GM21526 (cell line): ENCODE results near the gene TAP1.

Experiments
- ATAC-seq: cut with Tn5 transposase; IDR thresholded peaks from one replicate; pipeline ENCODE4 v1.9.1; 2021; ENCODE audit warnings: moderate library complexity; ENCODE audit not compliant: unreplicated experiment, low FRiP score

Gene TAP1

DNA sequence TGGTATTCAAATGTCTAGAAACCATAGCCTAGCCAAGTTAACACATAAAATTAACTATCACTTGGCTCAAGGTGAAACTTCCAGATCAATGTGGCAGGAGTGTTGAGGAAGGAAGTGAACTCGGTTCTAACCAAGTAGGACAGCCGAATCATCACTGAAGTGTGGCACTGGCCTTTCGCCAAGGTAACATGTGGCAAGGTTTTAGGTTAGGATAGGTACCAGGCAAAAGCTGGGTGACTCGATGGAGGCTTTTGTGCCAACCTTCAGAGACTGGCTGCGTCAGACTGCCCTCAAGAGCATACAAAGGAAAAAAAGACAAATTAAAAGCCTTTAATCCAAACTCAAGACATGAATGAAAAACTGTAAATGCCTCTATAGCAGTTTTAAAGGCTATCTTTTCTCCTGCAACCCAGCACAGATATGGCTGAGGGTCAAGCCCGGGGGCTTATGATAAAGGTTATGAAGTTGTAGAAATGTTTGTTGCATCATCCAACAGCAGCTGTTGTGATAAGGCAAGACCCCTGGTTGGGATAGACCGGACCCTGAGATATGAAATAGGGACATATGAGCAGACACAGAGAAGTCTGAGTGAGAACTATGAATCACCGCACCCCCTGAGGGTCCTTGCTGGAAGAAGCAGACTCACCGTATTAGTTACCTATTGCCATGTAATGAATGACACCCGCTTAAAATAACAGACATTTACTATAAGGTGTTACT, 12.4 kb upstream of the TAP1 start:
- no peak for ATAC-seq

DNA sequence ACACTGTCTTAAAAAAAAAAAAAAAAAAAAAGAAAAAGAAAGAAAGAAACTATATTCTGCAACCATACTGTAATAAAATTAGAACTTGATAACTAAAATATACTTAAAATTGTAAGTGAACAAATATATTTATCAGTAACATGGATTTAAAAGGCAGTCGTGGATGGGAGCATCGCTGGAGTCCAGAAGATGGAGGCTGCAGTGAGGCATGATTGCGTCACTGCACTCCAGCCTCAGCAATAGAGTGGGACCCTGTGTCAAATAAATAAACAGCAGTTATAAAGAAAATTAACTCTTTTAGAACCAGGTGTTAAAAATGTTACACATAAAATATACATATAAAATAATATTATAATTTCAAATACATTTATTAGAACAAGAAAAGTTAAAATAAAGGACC, 9.2 kb upstream of the TAP1 start:
- ATAC-seq: no peak

DNA sequence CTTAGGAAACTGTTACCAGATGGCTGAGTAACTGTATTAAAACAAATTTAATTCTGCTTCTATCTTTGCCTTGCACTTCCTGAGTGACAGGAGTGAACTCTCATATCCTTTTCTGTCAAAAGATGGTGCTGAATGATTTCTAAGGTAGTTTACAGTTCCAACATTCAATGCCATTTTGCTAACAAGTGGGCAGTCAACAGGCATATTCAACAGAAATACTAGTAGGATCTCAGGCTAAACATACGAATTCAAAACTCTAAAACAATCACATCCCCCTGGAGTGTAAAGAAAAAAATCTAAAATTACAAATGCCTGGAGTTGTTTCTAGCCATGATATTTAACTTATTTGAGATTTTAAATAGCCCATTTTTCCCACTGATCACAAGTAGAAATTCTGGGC, 7.2 kb upstream of the TAP1 start:
- no peak for ATAC-seq

DNA sequence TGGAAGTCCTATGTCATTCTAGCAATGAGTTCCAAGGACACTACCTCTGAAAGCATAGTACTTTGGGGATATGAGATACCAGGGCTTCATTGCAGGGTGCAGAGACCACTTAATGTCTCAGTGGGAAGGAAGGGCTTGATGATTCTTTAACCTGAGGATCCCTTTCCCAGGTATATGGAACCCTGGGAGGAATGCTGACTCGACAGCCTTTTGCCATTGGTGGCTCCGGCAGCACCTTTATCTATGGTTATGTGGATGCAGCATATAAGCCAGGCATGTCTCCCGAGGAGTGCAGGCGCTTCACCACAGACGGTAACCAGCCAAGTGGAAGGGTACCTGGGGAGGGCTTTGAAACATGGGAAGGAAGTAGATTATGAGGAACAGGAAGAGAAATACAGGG, 4.7 kb upstream of the TAP1 start:
- no peak for ATAC-seq

DNA sequence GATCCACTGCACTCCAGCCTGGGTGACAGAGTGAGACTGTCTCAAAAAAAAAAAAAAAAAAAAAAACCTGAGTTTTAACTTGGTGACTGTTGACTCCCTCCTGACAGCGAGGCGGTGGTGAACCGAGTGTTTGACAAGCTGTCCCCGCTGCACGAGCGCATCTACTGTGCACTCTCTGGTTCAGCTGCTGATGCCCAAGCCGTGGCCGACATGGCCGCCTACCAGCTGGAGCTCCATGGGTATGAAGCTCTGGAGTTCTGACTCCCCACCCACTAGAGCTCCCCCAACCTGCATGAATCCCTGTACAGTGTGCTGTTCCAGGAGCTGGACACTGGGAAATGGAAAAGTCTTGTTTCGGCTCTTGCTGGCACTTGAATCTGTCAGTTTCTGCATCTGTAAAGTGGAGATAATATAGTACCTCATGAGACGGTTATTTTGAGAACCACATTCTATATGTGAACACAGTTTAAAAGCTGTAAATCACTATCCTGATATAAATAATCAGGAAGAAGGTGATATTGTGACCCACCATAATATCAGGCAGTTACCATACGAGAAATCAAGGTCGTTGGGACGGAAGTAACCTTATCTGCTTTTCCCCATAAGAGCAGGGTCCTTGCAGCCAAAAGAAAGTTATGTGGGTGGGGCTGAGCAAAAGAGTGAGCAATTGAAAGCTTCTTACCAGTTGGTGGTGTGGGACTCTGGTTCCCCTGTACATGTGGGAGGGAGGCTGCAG, 3.8 kb upstream of the TAP1 start:
- ATAC-seq: no peak

DNA sequence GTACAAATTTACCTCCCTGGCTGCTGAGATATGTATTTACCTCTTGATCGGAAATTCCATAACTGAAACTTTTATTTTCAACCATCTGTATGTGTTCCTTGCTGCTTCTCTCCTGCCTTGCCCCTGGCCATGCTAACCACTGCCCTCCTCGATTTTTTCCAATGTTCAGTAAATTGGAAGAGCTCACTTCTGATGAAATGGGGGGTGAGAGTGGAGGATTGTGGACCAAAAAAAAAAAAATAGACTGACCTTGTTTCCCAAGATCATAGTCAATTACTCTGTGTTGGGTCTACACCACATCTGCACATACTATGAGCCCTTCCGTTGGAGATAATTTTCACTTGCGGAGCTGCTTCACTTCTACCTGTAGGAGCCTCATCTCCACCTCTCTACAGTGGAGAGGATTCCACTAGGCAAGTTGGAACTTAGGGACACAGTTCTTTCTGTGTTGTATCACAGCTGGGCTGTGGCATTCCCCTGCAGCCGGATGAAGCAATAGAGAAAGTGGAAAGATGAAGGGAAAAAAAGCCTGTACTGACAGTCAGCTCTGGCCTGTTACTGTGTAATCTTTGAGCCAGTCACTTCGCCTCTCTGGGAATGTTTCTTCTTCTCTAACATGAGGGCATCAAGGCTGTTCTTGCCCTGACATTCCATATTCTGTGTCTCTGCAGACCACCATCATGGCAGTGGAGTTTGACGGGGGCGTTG, 2.1 kb upstream of the TAP1 start:
- no peak for ATAC-seq

DNA sequence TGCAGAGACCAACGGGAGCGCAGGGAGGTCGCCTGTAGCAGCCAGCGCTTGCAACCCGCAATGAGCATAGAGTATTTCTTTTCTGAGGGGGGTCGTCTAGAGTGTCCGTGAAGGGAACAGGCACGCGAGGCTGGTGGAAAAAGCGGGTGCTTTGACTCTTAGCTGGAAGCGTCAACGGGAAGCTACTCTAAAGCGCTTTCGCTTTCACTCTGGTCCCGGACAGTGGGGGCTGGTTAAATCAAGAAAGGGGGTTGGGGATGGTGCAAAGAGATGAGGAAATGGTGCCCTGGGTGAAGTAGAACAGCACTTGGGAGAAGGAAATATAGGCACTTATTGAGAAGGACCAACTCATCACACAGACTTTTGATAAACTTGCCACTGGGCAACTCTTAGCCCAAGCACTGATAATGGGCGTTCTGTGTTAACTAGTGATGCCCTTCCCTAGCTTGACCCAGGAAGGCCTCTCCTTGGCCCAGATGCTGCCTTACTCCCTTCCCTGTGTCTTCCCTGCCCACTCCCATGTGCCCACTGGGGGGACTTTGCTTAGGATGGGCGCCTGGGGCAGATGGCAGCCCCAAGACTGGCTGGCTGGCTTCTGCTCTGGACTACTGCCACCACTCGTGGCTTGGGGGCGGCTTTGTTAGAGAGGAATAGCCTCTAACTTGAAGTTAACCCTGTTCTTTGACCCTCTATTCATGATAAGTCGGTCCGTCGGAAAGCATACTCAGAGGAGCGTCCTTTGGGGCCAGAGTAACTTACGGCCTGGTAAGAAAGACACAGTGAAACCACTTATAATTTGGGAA, 1.1 kb upstream of the TAP1 start:
- peak; percentile 15 for ATAC-seq

DNA sequence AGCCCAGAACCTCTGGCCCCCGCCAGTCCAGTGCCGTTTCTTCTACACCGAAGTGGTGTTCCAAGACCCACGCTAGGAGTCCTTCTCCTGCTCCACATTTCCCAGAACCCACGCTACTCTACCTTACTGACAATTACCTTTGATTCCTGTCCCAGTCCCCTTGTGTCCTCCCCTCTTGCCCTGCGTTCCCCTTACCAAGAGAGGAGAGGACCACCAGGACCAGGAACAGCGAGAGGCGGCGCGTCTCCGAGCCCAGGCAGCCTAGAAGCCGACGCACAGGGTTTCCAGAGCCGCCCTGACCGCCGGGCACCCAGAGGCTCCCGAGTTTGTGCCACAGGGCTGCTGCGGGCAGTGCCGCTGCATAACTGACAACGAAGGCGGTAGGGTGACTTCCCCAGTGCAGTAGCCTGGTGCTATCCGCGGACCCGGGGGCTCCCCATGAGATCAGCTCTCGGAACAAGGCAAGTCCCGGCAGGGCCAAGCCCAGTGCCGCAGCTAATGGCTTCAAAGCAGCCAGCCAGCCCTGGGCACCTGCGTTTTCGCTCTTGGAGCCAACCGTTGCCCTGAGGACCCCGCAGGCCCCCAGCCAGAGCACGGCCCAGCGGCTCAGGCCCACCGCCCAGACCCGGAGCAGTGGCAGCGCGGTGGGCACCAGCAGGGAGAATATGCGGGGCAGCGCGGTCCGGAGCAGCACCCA, 512 bp downstream of the TAP1 start:
- peak; percentile 13 for ATAC-seq

DNA sequence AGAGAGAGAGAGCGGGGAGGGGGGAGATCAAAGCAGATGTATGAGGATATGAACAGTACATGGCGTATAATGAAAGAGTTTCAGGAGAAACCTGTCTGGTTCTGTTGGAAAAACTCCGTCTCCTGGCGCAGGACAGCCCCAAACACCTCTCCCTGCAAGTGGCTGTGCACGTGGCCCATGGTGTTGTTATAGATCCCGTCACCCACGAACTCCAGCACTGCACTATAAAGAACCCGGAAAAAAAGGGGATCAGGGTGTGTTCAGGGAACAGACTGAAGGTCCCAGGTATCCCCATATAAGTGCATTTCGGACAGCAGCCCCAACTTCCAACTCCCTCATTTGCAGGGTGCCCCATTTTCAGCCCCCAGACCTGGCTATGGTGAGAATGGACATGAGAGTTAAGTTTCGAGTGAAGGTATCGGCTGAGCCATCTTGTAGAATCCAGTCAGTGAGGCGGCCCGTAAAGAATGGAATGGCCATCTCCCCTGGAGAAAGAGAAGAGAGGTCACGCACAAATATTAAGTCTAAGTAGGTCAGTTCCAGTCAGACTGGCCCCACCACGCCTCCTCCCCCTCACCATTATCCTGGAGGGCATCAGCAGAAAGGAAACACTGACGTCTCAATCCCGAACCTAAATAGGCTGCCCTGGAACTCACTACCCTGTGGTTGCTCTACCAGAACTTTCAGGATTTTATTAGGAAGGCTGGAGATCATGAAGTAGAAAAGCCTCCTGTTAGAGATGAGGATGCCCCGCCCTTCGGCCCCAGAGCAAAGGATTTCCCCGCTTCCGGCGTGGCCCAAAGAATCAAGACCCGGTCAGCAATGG, 1.3 kb downstream of the TAP1 start:
- ATAC-seq: no peak

DNA sequence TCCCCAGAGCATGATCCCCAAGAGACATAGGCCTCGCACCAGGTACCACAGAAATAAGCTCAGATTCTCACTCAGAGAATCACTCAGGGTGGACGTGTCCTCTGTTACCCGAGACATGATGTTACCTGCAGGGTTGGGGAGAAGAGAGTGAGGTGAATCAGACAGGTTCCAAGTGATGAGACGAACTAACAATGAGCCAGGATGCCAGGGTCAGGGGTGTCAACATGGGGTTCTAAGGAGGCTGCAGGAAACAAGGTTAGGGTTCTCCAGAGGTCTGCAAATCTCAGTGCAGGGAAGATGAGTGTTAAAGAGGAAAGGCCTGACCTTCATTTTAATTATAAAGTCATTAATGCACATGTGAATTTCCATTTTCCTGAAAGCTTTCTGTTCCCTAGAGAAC, 2.5 kb downstream of the TAP1 start:
- no peak for ATAC-seq

DNA sequence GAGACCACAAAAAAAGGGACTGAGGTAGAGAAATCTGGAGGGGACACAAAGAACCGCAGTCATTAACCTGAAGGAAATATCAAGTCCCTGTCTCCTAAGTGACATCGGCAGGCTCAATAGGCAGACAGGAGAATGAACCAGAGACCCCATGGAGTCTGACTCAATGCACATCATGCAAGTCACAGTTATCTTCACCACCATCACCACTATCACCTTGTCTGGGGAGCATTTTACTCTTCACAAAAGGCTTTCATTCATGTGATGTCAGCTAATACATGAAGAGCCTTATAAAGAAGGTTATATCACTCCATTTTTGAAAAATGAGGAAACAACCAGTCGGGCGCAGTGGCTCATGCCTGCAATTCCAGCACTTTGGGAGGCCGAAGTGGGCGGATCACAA, 4.4 kb downstream of the TAP1 start:
- ATAC-seq: no peak

DNA sequence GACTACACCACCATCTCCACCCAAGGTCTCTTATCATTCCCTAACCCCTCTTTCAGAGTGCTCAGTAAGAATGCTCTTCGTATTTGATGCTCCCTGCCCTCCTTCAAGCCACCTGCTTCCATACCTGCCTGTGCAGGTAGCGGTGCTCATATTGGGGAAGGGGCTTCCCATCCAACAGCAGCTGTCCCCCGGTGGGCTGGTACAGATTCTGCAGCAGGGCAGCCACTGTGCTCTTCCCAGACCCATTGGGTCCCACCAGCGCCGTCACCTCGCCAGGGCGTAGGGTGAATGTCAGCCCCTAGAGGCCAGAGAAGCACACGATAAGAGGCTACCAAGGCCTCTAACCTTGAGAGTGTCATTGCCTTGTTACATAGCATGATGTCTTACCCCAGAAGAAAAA, 5.7 kb downstream of the TAP1 start:
- ATAC-seq: no peak

DNA sequence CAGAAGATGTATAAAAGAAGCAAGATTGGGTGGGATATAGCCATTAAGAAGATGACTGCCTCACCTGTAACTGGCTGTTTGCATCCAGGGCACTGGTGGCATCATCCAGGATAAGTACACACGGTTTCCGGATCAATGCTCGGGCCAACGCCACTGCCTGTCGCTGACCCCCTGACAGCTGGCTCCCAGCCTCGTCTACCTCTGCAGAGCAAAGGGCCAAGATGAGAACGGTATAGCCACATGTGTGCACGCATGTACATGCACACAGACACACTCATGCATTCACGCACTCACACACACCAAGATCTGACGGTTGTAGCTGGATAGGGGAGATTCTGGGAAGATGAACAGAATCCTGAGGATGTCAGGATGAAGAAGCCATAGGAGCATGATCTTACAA, 6.5 kb downstream of the TAP1 start:
- ATAC-seq: no peak

DNA sequence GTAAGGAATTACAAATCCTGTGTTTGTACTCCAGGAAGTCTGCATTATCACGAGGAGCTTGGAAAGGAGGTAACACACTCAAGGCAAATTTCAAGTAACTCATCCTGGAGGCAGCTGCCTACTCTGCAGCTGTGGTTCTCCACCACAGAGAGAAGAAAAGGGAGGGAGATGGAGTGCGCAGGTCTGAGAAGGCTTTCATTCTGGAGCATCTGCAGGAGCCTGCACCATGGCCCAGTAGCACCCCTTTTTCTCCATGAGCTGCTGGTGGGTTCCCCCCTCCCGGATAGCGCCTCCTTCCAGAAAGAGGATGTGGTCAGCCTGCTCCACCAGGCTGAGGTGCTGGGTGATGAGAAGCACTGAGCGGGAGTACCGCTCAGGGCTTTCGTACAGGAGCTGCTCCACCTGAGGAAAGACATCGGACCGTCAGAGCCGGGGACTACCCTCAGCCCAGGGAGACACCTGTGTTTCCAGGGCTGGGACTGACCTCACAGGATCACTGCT, 8.1 kb downstream of the TAP1 start:
- no peak for ATAC-seq

DNA sequence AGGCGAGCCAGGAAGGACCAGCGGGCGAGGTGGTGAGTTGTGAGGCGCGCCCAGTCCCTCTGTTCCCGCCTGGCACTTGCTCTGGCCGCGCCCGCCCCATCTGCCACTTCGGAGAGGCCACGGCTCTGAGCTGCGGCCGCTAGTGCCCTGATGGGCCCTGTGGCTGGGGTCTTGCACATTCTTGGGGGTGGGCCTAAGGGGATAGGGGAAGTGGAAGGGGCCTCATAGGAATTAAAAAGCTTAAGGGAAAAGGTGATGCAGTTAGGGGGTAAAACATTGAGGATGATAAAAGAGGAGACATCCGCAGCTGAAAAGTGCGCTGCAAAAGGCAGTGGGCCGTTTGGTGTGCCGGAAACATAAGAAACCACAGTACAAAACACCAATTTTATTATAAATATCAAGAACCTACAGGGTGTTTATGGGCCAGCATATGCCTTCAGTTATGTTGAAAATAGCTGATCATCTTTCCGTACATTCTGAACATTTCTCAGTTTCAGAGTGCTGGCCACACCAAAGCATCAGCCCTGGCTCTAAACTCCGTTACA, 8.6 kb downstream of the TAP1 start:
- ATAC-seq: no peak

DNA sequence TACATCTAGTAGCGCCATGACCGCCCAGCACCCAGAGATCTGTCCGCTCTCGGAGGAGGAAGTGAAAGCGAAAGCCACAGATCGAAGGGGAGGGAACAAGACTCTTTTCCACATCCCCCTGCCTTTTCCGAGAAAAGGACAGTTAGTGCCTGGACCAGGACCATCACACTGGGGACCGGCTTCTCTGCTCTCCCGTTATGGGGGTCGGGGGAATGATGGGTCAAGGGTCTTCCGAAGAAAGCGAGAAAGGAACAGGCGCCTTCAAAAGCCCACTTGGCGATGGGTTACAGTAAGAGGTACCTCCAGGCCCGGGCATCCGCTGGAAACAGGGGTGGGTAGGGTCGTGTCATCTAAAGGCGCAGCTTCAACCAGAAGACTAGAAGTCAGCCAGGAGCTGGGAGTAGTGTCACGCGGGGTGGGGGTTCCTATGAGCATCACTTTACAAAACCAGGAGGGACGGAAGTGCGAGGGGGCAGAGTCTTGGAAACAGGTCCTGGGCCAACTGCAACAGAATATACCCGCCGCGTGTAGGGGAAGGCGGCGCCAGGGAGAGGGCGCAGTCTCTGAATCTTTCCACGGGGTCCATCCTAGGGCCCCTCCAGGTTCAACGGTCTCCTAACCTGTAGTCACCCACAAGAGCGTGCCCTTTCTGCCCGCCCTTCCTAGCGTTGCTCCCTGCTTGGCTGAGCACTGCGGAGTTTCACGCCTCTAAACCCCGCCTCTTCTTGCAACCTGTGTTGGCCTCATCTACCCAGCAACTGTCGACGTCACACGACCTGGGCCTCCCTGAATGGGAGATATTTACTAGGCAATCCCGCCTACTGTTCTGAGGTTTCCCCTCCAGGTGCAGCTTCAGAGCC, 9.3 kb downstream of the TAP1 start, which contains the start of gene PSMB8:
Gene PSMB8 (minus strand): TSS at position 69 of the 860 bp plus-strand sequence. CDS start 51 bp downstream, at position 18.
- ATAC-seq: peak; percentile 61

DNA sequence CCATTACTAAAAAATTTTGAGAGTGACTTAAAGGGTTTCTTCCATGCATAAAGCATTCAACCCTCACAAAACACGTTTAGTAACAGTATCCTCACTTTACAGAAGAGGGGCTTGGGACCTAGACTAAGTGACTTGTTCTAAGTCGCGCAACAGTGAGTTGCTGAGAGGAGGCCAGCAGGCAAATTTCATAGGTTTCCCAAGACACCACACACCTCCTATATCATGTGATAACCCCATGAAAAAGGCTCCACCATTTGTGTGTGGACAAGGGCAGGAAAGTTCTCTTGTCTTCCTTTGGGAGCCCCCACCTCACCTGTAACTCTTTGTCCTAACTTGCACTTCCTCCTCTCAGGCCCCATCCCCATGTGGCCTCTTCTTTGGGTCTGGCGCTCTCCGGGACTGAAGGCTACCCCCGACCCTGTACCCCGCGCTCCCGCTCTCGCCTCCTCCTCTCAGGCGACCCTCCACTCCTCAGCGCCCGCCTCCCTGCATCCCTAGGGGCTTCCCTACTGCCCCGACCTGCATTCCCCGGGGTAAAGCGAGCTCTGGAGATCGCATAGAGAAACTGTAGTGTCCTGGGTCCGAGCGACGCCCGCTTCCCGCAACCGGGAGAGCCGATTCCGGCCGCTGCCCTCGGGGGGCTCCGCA, 10.0 kb downstream of the TAP1 start:
- ATAC-seq: no peak
